ENCODE measurements around the gene TMEM8B. TPM values are rescaled to one million over a fixed set of nuclear protein-coding genes. Genes with fewer than 3 reads are reported as not detected.

Gene TMEM8B
- total and polyA plus RNA-seq, 8 donors = 6.4 to 30.7 (median 26.4) TPM

- peaks cover 0 to 6% of the 10 kb centered on the region in 2 donors for H3K27me3 ChIP-seq
- DNase-seq (peak in 2 of 4 donors; percentile 44 to 73), ATAC-seq (peak; percentile 16)
- H3K9me3 ChIP-seq = no peaks in the 10 kb centered on the region
- no peak overlapping the region for H3K27ac ChIP-seq
- peak; percentile 61 to 86 for TF ChIP-seq CTCF (IDR thresholded peaks at IDR 0.05)
- intact Hi-C loops (cut with DNase I) = no loop called here
- H3K4me1 ChIP-seq = peaks cover 35 to 43% of the 10 kb centered on the region in 2 donors
- no peak overlapping the region for H3K4me3 ChIP-seq
- H3K36me3 ChIP-seq = no peaks in the 10 kb centered on the region
Observed at GRCh38 chr9:35903049-35903448, 74.0 kb downstream of the TMEM8B start.

- intact Hi-C loops (cut with DNase I) = no loop called here
- no peaks in the 10 kb centered on the region for H3K9me3 ChIP-seq
- peaks cover 0 to 6% of the 10 kb centered on the region in 2 donors for H3K27me3 ChIP-seq
- DNase-seq (no peak), ATAC-seq (no peak)
- peaks cover 48 to 56% of the 10 kb centered on the region in 2 donors for H3K4me1 ChIP-seq
- no peaks in the 10 kb centered on the region for H3K36me3 ChIP-seq
- no peak overlapping the region for H3K4me3 ChIP-seq
- no peak for TF ChIP-seq CTCF (IDR thresholded peaks at IDR 0.05)
- peak overlapping the region in 1 of 2 donors; percentile 91 for H3K27ac ChIP-seq
Observed at GRCh38 chr9:35904338-35904737, 75.3 kb downstream of the TMEM8B start.

GRCh38 chr9:35905051-35905781 is 76.2 kb downstream of the TMEM8B start:
- peaks cover 54 to 65% of the 10 kb centered on the region in 2 donors for H3K4me1 ChIP-seq

GRCh38 chr9:35905912-35906679 is 77.1 kb downstream of the TMEM8B start, which contains the start of gene HRCT1:
HRCT1 (plus strand) TSS chr9:35906202; CDS start chr9:35906288, 86 bp downstream.
- Histone ChIP-seq H3K9me3 (no peaks in the 10 kb centered on the region), H3K27me3 (peaks cover 0 to 6% of the 10 kb centered on the region in 2 donors), H3K4me3 (no peak within 1 kb of the TSS), H3K36me3 (no peaks in the 10 kb centered on the region), H3K4me1 (peaks cover 54 to 74% of the 10 kb centered on the region in 2 donors), H3K27ac (peak within 1 kb of the TSS; percentile 91 to 95)
- ATAC-seq (peak; percentile 62), DNase-seq (peak; percentile 73 to 92 (median 92))
- intact Hi-C loops (cut with DNase I) = loop anchor here in 1 of 2 donors (5.0 kb wide), 1 partner anchor 41 kb away; no protein-coding TSS in a partner anchor
- no peak for TF ChIP-seq CTCF (IDR thresholded peaks at IDR 0.05)

More at GRCh38 chr9:35905051-35905781, 76.2 kb downstream of the TMEM8B start:
- intact Hi-C loops (cut with DNase I) = loop anchor here in 1 of 2 donors (5.0 kb wide), 1 partner anchor 42 kb away; no protein-coding TSS in a partner anchor
- DNase-seq = no peak
- no peak for ATAC-seq
- Histone ChIP-seq H3K9me3 (no peaks in the 10 kb centered on the region), H3K4me3 (no peak overlapping the region), H3K36me3 (no peaks in the 10 kb centered on the region), H3K27me3 (peaks cover 0 to 6% of the 10 kb centered on the region in 2 donors), H3K27ac (peak overlapping the region; percentile 91 to 95)
- TF ChIP-seq CTCF (IDR thresholded peaks at IDR 0.05) = no peak
